Right renal pelvis (tissue), 4 donors: ENCODE results near the gene PPP1R14D. TPM values are rescaled to one million over a fixed set of nuclear protein-coding genes. Genes with fewer than 3 reads are reported as not detected.
A peak's percentile ranks its signal among the peaks of the same experiment; 100 is the strongest.
"Not testable (repeated sequence)": the region's sequence is repeated elsewhere in the genome, so short reads cannot be mapped to it uniquely, and the experiment has no call there.

Source experiments
- DNase-seq, 4 donors: peaks; one replicate each; pipeline ENCODE4 v3.0.0-alpha.2; 2013; ENCODE audit warnings: low read depth in 4 of 4, low spot score in 3 of 4, missing footprints in 1 of 4
- polyA plus RNA-seq, 4 donors: library from polyadenylated mRNA; unstranded; fragments of 120-200 nt; gene quantifications; one replicate each; pipeline ENCODE4 v1.2.1, GENCODE V29; 2013; ENCODE audit not compliant: insufficient read length in 4 of 4

The PPP1R14D gene, protein sequence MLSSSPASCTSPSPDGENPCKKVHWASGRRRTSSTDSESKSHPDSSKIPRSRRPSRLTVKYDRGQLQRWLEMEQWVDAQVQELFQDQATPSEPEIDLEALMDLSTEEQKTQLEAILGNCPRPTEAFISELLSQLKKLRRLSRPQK
- under 1 TPM; 0.46 to 0.61 (median 0.52) TPM for polyA plus RNA-seq

- no peak for DNase-seq
Observed at GRCh38 chr15:40828447-40829036, at the start of gene PPP1R14D. Gene PPP1R14D, minus strand, starts transcription at chr15:40828708. Its CDS starts 67 bp downstream, at chr15:40828641.

DNA sequence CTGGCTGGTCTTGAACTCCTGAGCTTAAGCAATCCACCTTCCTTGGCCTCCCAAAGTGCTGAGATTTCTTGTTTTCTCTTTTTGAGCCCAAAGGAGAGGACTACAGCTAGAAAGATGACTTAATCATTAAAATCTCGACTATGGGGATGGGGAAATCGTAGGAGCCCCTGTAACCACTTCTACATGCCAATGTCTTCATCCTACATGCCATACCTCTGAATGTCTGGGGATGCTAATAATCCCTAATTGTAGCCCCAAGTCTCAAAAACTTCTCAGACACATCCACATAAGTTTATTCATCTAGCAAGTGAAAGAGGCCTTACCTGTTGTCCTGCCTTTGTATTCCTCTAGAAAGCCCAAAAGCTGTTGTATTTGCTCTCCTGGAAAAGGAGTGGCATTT, 49.2 kb upstream of the PPP1R14D start:
- DNase-seq = no peak

DNA sequence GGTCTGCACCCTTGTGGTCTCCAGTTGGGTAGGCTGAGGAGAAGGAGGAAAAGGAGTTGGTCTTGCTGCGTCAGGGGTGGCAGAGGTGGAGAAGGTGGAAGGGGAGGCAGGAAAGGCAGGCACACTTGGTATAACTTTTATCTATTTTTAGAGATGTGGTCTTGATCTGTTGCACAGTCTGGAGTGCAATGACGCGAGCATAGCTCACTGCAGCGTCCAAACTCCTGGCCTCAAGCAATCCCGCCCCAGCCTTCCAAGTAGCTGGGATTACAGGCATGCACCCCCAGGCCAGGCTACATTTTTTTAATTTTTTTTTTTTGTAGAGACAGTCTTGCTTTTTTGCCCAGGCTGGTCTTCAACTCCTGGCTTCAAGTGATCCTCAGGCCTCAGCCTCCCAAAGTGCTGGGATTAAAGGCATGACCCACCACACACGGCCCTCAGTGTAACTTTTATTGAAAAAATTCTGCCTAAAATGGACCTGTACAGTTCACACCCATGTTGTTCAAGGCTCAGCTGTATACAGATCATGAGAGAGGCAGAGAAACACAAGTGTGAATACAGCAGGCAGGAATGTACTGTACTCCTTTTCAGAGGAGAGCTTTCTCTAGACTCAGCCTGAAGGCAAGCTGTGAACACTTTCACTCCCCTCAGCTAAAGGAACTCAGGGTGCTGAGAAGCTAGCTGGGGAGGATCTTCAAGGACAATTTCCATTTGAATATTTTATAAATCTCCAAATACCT, 47.7 kb upstream of the PPP1R14D start:
- no peak for DNase-seq

DNA sequence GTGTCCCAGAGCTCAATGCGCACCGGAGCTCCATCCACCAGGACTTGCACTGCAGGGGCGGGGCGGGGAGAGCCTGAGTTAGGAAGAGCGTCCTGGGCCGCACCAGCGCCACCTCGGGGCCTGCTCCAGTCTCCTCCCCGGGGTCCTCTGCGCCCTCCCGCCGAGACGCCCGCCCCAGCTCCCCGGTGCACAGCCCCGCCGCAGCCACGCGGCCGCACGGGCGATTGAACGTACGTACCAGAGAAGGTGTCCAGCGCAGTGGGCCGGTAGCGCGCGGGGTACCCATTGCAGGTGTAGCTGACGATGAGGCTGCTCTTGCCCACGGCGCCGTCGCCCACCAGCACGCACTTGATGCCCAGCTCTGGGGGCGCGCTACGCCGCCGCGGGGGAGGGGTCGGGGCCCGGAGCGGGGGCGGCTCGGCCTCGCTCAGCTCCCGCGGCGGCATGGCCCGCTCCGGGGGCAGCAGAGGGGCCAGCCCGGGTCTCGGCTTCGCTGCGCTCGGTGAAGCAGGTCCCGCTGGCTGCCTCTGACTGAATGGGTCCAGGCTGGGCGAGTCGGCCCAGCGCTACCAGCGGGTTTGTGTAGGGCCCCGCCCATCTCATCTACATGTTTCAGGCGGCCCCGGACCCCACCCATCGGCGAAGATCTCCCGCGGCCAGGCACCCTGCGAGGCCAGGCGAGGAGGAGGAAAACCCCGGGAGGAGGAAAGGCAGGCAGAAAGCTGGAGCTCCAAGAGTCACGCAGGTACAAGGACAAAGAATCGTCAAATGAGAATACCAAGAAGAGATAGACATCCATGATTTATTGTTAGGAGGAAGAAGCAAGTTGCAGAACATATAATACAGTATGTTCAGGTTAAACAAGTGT, 45.4 kb upstream of the PPP1R14D start, which contains the start of gene RHOV:
RHOV (minus strand) TSS at position 541 of the 868 bp plus-strand sequence; CDS start at position 446, 95 bp downstream.
- peak in 1 of 4 donors; percentile 44 for DNase-seq

- no peak for DNase-seq
Observed at GRCh38 chr15:40872791-40873693, 44.5 kb upstream of the PPP1R14D start.

DNA sequence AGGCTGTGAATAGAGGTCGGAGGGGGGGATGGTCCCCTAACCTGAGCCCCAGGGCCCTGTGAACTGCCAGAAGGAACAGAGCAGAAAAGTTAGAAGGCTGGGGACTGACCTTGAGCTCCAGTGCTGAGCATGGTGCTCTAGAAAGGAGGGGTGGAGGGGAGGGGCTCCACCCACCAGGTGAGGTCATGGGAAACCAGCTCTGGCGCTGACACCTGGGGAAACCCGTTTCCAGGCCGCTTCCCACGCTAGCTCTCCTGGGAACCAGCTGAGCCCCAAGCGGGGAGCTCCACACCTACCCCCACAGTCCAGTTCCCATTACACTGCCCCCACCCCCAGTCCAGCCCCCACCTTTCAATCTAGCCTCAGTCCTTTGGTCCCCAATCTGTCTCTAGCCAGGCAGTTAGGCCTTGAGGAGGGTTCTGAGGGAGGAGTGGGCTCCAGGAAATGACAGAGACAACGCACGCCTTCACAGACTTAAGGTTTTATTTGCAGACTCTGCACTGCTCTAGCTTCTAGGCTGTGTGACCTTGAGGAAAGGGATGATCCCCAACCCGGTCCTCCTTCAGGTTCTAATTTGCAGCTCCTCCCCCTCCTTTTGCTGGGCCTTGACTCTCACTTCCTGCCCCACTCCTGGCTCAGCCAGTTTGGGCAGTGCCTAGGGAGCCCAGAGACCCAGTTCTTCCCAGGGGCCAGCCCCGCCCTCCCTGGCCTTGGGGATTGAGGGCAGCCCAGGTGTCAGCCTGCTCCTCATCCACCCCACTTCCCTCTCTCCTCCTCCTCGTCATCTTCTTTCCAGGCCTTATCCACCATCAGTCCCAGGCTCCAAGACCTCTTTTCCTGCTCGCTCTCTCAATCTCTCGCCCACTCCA, 43.5 kb upstream of the PPP1R14D start:
- DNase-seq = no peak

DNA sequence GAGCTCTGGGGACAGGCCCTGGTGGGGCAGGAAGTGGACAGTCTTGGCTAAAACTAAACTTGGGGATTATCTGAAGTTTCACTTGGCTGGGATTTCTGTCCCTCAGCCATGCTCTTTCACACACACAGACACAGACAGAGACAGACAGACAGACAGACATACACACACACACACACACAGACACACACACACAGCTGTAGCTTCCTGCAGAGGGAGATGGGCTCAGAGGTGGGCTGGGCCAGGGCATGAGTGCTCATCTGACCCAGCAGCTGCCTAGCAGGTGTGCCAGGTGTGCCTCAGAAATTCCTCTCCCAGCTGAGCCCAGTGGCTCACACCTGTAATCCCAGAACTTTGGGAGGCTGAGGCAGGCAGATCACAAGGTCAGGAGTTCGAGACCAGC, 42.2 kb upstream of the PPP1R14D start:
- DNase-seq = no peak

GRCh38 chr15:40869686-40870085, 41.2 kb upstream of the PPP1R14D start:
- no peak for DNase-seq

DNA sequence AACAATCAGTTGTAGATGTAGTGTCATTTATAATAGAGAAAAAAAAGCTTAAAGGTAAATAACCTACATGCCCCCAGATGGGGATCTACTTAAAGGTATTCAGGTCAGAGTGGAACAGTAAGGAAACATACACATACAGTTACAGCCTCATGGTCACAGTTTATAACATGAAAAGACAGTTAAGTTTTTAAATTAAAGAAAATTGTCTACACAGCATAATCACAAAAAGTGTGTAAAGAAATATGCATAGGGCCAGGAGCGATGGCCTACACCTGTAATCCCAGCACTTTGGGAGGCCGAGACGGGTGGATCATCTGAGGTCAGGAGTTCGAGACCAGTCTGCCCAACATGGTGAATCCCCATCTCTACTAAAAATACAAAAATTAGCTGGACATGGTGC, 38.7 kb upstream of the PPP1R14D start:
- no peak for DNase-seq

- no peak for DNase-seq
Observed at GRCh38 chr15:40863660-40864270, 35.3 kb upstream of the PPP1R14D start.

- not testable (repeated sequence) for DNase-seq
Observed at GRCh38 chr15:40861147-40861546, 32.6 kb upstream of the PPP1R14D start.

DNA sequence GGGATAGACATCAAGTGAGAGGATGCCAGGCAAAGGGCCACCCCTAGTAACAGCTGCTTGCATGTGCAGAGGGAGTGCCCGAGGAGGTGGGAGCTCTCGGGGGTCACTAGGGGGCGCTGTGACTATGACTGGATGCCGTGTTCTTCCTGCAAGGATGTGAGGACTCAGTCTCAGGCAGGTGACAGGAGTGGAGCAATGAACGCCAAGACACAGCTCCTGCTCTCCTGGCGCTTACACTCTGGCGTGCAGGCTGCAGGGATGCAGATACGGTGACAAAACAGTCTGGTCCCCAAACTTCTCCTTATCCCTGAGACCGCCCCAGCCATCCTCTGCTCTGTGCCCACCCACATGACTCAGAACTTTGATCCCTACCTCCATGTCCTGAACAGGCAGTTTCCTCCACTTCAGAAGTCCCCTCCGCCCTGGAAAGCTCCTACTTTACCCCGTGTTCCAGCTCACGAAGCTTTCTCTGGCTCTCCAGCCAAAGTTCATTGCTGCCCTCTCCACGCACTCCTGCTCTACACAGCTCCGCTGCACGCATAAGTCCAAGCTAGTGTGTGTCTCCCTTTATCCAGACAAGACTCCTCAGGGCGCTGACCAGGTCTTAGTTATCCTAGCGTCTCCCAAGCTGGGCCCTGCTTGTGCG, 30.8 kb upstream of the PPP1R14D start:
- peak in 2 of 4 donors; percentile 62 to 65 for DNase-seq

DNA sequence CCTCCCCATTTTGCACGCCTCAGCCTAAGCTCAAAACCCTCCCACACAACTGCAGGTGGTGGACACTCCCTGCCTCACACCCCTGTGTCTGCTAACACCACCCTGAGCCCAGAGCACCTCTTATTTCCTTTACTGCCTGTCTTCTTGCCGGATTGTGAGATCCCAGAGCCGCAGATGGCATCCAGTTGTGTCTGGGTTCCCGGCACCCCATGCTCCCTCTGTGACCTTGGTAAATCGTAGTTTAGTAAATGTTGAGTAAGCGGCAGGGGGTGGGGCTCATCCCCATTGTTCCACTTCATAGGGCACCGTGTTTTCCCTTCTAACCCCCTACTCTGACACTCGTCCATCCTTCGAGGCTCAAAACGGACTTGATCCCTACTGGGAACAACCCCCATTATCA, 30.2 kb upstream of the PPP1R14D start:
- DNase-seq = no peak

DNA sequence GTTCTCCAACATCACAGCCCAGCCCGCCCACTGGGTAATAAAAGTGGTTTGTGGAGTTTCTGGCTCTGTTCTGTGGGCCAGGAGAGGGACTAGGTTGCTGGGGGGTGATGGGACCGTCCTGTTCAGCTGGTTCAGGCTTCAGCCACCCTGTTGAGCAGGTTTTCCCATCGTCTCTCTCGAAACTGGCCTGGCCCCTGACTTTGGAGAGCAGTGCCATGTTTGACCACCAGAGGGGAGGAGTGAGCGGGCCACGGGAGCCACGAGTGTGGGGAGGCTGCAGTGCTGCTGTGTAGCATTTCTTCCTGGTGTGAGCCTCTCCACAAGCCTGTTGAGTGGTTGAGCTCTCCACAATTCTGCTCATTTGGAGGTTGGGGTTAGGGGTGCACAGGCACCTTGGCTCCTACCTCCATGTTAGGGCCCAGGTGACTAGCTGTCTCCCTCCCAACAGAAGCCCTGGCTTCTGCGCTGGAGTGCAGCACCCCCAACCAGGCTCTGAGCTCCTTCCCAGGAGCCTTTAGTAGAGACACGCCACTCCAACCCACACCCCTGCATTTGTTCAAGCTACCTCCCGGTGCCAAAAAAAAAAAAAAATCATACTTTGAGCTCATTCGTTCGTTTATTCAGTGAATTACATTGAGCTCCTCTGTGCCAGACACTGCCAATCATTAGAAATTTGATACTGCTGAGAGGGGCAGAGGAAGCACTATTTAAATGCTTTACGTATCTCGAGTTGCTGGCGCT, 29.3 kb upstream of the PPP1R14D start:
- peak in 2 of 4 donors; percentile 70 for DNase-seq

GRCh38 chr15:40856746-40857145, 28.2 kb upstream of the PPP1R14D start:
- no peak for DNase-seq

DNA sequence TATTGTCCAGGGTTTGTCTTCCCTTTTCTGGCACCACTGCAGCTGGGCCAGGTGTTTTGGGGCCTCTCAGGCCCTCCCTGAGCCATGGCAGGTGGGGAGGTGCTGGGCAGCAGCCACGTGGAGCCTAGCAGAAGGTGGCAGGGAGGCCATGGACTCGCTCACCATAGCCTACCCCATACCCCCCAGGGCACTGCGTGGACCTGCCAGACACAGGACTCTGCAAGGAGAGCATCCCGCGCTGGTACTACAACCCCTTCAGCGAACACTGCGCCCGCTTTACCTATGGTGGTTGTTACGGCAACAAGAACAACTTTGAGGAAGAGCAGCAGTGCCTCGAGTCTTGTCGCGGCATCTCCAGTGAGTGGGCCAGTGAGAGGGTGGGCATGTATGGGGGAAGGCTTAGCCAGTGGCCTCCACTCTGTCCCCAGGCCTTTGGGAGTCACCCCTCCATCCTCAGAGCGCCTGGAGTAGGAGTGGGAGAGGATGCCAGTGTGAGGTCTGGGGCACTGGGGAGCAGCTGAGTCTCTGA, 27.3 kb upstream of the PPP1R14D start:
- no peak for DNase-seq

- DNase-seq = no peak
Observed at GRCh38 chr15:40854161-40854560, 25.7 kb upstream of the PPP1R14D start.
